Astrocyte (in vitro differentiated cells and primary cell): ENCODE results near the gene GGCX.

Source experiments
- CTCF ChIP-seq: IDR thresholded peaks from 2 replicates; pipeline ENCODE4 v1.5.1; 2011; ENCODE audit warnings: low read depth, mild to moderate bottlenecking, inconsistent platforms, low read length, moderate library complexity; ENCODE audit not compliant: insufficient read depth
- EZH2 ChIP-seq: IDR thresholded peaks from 2 replicates; pipeline ENCODE4 v1.6.1; 2012; ENCODE audit warnings: mild to moderate bottlenecking, low read length, inconsistent platforms; ENCODE audit not compliant: insufficient read depth

DNA sequence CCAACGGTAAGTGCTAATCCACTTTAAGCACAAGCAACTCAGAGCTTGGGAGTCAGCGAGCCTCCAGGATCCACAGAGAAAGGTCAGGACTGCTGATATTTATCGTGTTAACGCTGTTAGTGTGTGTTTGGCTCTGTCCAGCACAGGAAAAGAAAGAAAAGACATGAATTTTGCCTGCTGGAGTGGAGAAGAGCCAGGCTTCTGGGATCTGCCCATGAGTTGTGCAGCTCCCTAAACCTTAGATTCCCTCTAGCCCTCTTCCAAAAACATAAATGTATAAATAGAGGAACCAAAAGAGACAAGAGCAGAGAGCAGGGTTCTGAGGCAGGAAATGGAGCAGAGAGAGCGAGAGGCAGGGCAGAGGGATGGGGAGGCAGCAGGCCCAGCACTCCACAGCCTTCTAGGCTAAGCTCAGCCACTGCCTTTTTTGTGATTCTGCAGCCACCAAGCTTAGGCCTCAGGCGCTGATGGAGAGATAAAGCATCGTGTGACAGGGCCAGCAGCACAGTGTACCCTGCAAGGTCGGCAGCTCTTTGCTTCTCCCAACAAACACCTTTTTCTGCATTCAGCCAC, 36.9 kb downstream of the GGCX start:
- TF ChIP-seq EZH2 (no peak), CTCF (no peak)
